Brain microvascular endothelial cell (primary cell): ENCODE results near the gene KRT33A.
A peak's percentile ranks its signal among the peaks of the same experiment; 100 is the strongest.

ENCODE experiments used
- DNase-seq: peaks from one replicate; pipeline ENCODE4 v3.0.0-alpha.2; 2020
- H3K27ac ChIP-seq: fragments of 250-450 bp; sonication (Bioruptor Pico); 2 replicates; pipeline ENCODE4 v1.5.1; 2020; ENCODE audit warnings: mild to moderate bottlenecking, moderate library complexity
- H3K27me3 ChIP-seq: fragments of 250-450 bp; sonication (Bioruptor Pico); replicated peaks from 2 replicates; pipeline ENCODE4 v1.5.1; 2020; ENCODE audit warnings: mild to moderate bottlenecking
- H3K36me3 ChIP-seq: fragments of 250-450 bp; sonication (Bioruptor Pico); replicated peaks from 2 replicates; pipeline ENCODE4 v1.5.1; 2020; ENCODE audit warnings: mild to moderate bottlenecking
- H3K4me3 ChIP-seq: 2 replicates; pipeline ENCODE4 v1.5.1; 2011; ENCODE audit warnings: low read depth, mild to moderate bottlenecking, control low read depth, low read length, moderate library complexity
- CTCF ChIP-seq: IDR thresholded peaks from 2 replicates; pipeline ENCODE4 v1.5.1; 2011; ENCODE audit warnings: low read depth, mild to moderate bottlenecking, moderate library complexity, low read length, control low read depth, inconsistent platforms; ENCODE audit errors: missing control alignments
- in situ Hi-C: cut with HindIII; loops from 2 replicates; pipeline ENCODE4 v1.10.0; 2017; ENCODE audit warnings: low sequenced_read_pairs, low pct_ligation_motif_present

Gene KRT33A

GRCh38 chr17:41369023-41369422 lies 18.4 kb upstream of the KRT33A start:
- Histone ChIP-seq H3K27me3 (no peaks in the 10 kb centered on the region), H3K4me3 (no peak overlapping the region), H3K36me3 (no peaks in the 10 kb centered on the region), H3K27ac (no peak overlapping the region)
- in situ Hi-C loops = no loop called here
- no peak for TF ChIP-seq CTCF
- no peak for DNase-seq

- H3K4me3 ChIP-seq = no peak overlapping the region
- H3K27ac ChIP-seq = no peak overlapping the region
- DNase-seq = peak; percentile 47
- H3K36me3 ChIP-seq = no peaks in the 10 kb centered on the region
- no peaks in the 10 kb centered on the region for H3K27me3 ChIP-seq
- no peak for TF ChIP-seq CTCF
- in situ Hi-C loops = no loop called here
These were observed 16.9 kb upstream of the KRT33A start for GRCh38 chr17:41367426-41368075.

GRCh38 chr17:41366070-41366469 lies 15.4 kb upstream of the KRT33A start:
- TF ChIP-seq CTCF = no peak
- Histone ChIP-seq H3K4me3 (no peak overlapping the region), H3K27ac (no peak overlapping the region), H3K27me3 (no peaks in the 10 kb centered on the region), H3K36me3 (no peaks in the 10 kb centered on the region)
- in situ Hi-C loops = no loop called here
- DNase-seq = no peak

GRCh38 chr17:41363881-41364280 lies 13.3 kb upstream of the KRT33A start:
- H3K4me3 ChIP-seq = no peak overlapping the region
- TF ChIP-seq CTCF = no peak
- no peaks in the 10 kb centered on the region for H3K27me3 ChIP-seq
- H3K27ac ChIP-seq = no peak overlapping the region
- in situ Hi-C loops = no loop called here
- H3K36me3 ChIP-seq = no peaks in the 10 kb centered on the region
- DNase-seq = no peak

- Histone ChIP-seq H3K27ac (no peak overlapping the region), H3K36me3 (no peaks in the 10 kb centered on the region), H3K4me3 (no peak overlapping the region), H3K27me3 (no peaks in the 10 kb centered on the region)
- DNase-seq = peak; percentile 32
- in situ Hi-C loops = no loop called here
- no peak for TF ChIP-seq CTCF
These were observed 9.8 kb upstream of the KRT33A start for GRCh38 chr17:41360296-41360995.
